Measurements from ENCODE around the gene STIP1.

DNA sequence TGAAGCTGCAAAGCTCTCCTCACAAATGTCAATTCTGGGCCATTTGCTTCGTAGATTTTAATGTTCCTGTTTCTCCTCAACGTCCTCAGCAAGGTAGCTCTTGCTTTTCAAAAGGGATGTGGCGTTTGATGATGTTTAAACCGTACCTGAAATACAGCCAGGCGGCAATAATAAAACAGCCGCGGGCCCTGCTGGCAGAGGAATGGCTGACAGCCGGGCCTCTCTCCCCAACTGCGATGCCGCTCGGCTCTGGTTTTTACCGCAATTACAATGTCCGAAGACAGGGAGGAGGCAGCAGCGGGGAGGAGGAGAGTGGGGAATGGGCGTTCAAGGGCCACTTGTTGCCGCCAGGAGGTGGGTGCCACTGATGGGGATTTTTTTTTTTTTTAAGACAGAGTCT is 47.6 kb upstream of the STIP1 start:
- TF ChIP-seq, protein P1, sequence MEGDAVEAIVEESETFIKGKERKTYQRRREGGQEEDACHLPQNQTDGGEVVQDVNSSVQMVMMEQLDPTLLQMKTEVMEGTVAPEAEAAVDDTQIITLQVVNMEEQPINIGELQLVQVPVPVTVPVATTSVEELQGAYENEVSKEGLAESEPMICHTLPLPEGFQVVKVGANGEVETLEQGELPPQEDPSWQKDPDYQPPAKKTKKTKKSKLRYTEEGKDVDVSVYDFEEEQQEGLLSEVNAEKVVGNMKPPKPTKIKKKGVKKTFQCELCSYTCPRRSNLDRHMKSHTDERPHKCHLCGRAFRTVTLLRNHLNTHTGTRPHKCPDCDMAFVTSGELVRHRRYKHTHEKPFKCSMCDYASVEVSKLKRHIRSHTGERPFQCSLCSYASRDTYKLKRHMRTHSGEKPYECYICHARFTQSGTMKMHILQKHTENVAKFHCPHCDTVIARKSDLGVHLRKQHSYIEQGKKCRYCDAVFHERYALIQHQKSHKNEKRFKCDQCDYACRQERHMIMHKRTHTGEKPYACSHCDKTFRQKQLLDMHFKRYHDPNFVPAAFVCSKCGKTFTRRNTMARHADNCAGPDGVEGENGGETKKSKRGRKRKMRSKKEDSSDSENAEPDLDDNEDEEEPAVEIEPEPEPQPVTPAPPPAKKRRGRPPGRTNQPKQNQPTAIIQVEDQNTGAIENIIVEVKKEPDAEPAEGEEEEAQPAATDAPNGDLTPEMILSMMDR (IDR thresholded peaks at IDR 0.05): no peak
- no peak for TF ChIP-seq POLR2A (IDR thresholded peaks at IDR 0.05)

All from lower leg skin (tissue), 3 donors.